Liver (tissue), 9 donors: ENCODE measurements around the gene DENND2D. TPM values are rescaled to one million over a fixed set of nuclear protein-coding genes. Genes with fewer than 3 reads are reported as not detected.
A peak's percentile ranks its signal among the peaks of the same experiment; 100 is the strongest.

Source experiments
- DNase-seq: peaks from one replicate; pipeline ENCODE4 v3.0.0-alpha.2; 2017; ENCODE audit warnings: low spot score
- H3K27ac ChIP-seq, 2 donors: one replicate each; pipeline ENCODE4 v1.7.0; 2013; ENCODE audit warnings: inconsistent platforms in 2 of 2, low read length in 2 of 2, control low read depth in 1 of 2, low read depth in 1 of 2, mild to moderate bottlenecking in 1 of 2
- H3K27me3 ChIP-seq, 4 donors: one replicate each; pipeline versions ENCODE4 v1.6.1 to v1.7.0; 2013; ENCODE audit warnings: low read length in 3 of 4, inconsistent platforms in 1 of 4, mild to moderate bottlenecking in 1 of 4, moderate library complexity in 1 of 4; ENCODE audit not compliant: control insufficient read depth in 4 of 4, insufficient read depth in 4 of 4
- H3K36me3 ChIP-seq, 4 donors: one replicate each; pipeline versions ENCODE4 v1.6.1 to v1.7.0; 2013; ENCODE audit warnings: low read length in 3 of 4, mild to moderate bottlenecking in 3 of 4, low read depth in 1 of 4, moderate library complexity in 1 of 4; ENCODE audit not compliant: control insufficient read depth in 4 of 4, insufficient read depth in 3 of 4
- H3K4me1 ChIP-seq, 4 donors: one replicate each; pipeline versions ENCODE4 v1.6.1 to v1.7.0; 2013; ENCODE audit warnings: low read length in 3 of 4, mild to moderate bottlenecking in 3 of 4, moderate library complexity in 1 of 4; ENCODE audit not compliant: control insufficient read depth in 4 of 4, insufficient read depth in 4 of 4
- H3K4me3 ChIP-seq, 3 donors: one replicate each; pipeline versions ENCODE4 v1.6.1 to v1.7.0; 2013; ENCODE audit warnings: low read length in 3 of 3, control low read depth in 1 of 3, low read depth in 1 of 3, mild to moderate bottlenecking in 1 of 3
- H3K9ac ChIP-seq, 2 donors: one replicate each; pipeline ENCODE4 v1.7.0; 2013; ENCODE audit warnings: low read length in 2 of 2, mild to moderate bottlenecking in 2 of 2, moderate library complexity in 2 of 2, control low read depth in 1 of 2, low read depth in 1 of 2
- H3K9me3 ChIP-seq, 4 donors: one replicate each; pipeline versions ENCODE4 v1.6.1 to v1.7.0; 2013; ENCODE audit warnings: low read length in 3 of 4; ENCODE audit not compliant: control insufficient read depth in 4 of 4
- ATF3 ChIP-seq: IDR thresholded peaks from 2 replicates; pipeline ENCODE4 v1.6.1; 2016; ENCODE audit warnings: antibody characterized with exemption
- CTCF ChIP-seq: fragments of 150-350 bp; IDR thresholded peaks from 2 replicates; pipeline ENCODE4 v1.5.1; 2017; ENCODE audit warnings: improper control_type of control experiment, low read depth, low read length; ENCODE audit not compliant: missing input control
- FOXA1 ChIP-seq: IDR thresholded peaks from 2 replicates; pipeline ENCODE4 v1.6.1; 2016; ENCODE audit warnings: antibody characterized with exemption
- FOXA2 ChIP-seq: IDR thresholded peaks from 2 replicates; pipeline ENCODE4 v1.6.1; 2016; ENCODE audit warnings: antibody characterized with exemption
- HNF4A ChIP-seq, 2 donors: conservative IDR thresholded peaks; 2 replicates each; pipeline ENCODE4 v1.6.1; 2016; ENCODE audit warnings: antibody characterized with exemption in 2 of 2, mild to moderate bottlenecking in 2 of 2
- HNF4G ChIP-seq: IDR thresholded peaks from 2 replicates; pipeline ENCODE4 v1.6.1; 2016; ENCODE audit warnings: antibody characterized with exemption
- JUND ChIP-seq, 2 donors: IDR thresholded peaks; 2 replicates each; pipeline ENCODE4 v1.6.1; 2016; ENCODE audit warnings: antibody characterized with exemption in 2 of 2
- MAX ChIP-seq: IDR thresholded peaks from 2 replicates; pipeline ENCODE4 v1.6.1; 2016; ENCODE audit warnings: antibody characterized with exemption
- NR2F2 ChIP-seq: IDR thresholded peaks from 2 replicates; pipeline ENCODE4 v1.6.1; 2016; ENCODE audit warnings: antibody characterized with exemption
- RAD21 ChIP-seq, 2 donors: IDR thresholded peaks; 2 replicates each; pipeline ENCODE4 v1.6.1; 2016; ENCODE audit warnings: antibody characterized with exemption in 2 of 2, mild to moderate bottlenecking in 2 of 2
- REST ChIP-seq: IDR thresholded peaks from 2 replicates; pipeline ENCODE4 v1.6.1; 2016; ENCODE audit warnings: antibody characterized with exemption, mild to moderate bottlenecking
- RXRA ChIP-seq, 2 donors: IDR thresholded peaks; 2 replicates each; pipeline ENCODE4 v1.6.1; 2017 to 2018; ENCODE audit warnings: antibody characterized with exemption in 2 of 2, mild to moderate bottlenecking in 1 of 2
- SP1 ChIP-seq: IDR thresholded peaks from 2 replicates; pipeline ENCODE4 v1.6.1; 2018; ENCODE audit warnings: antibody characterized with exemption, mild to moderate bottlenecking
- TAF1 ChIP-seq: conservative IDR thresholded peaks from 2 replicates; pipeline ENCODE4 v1.6.1; 2016; ENCODE audit warnings: antibody characterized with exemption, mild to moderate bottlenecking
- ZBTB33 ChIP-seq: IDR thresholded peaks from 2 replicates; pipeline ENCODE4 v1.6.1; 2016; ENCODE audit warnings: antibody characterized with exemption
- WGBS: extraction: QIAGEN DNeasy Blood & Tissue Kit; methylation state at CpG from one replicate; pipeline ENCODE4 v1.1.7; 2013; 5-methylcytosine and 5-hydroxymethylcytosine counted together
- polyA plus RNA-seq, 2 donors: library from polyadenylated mRNA; stranded (reverse) in 1 of 2; unstranded in 1 of 2; fragments of 200-250 nt in 1 of 2; fragments of >200 nt in 1 of 2; fragmentation: Nextera tagmentation in 1 of 2; extraction: Ambion mirVana in 1 of 2; gene quantifications; one replicate each; pipeline versions ENCODE4 v1.2.1 to v1.2.3, GENCODE V29; 2013 to 2015
- total RNA-seq, 2 donors: library from RNA; depleted of rRNA; stranded (reverse); fragments of >200 nt; gene quantifications; one replicate each; pipeline ENCODE4 v1.2.3, GENCODE V29; 2014
- donor health status: healthy.
- donor health status: healthy.
- donor health status: healthy.
- donor health status: healthy.
- donor health status: healthy.

Gene DENND2D
- total and polyA plus RNA-seq, 4 donors = 8.8 to 20.7 (median 12.8) TPM

- no peak for DNase-seq
- WGBS = 89% methylated on average over 1 of the region's 1 CpG
- Histone ChIP-seq H3K36me3 (peaks cover 0 to 8% (median 0%) of the 10 kb centered on the region in 4 donors), H3K4me1 (peaks cover 10 to 59% (median 43%) of the 10 kb centered on the region in 4 donors), H3K4me3 (no peak overlapping the region), H3K27me3 (no peaks in the 10 kb centered on the region), H3K9ac (no peak overlapping the region), H3K27ac (peak overlapping the region in 1 of 2 donors; percentile 25), H3K9me3 (no peaks in the 10 kb centered on the region)
- no peak for TF ChIP-seq JUND (IDR thresholded peaks at IDR 0.05)
- no peak for TF ChIP-seq SP1
- no peak for TF ChIP-seq NR2F2
- TF ChIP-seq HNF4A (conservative IDR thresholded peaks at IDR 0.05) = no peak
- TF ChIP-seq FOXA2 = no peak
- no peak for TF ChIP-seq RAD21 (IDR thresholded peaks at IDR 0.05)
- no peak for TF ChIP-seq TAF1
- no peak for TF ChIP-seq MAX
- TF ChIP-seq ATF3 = no peak
- no peak for TF ChIP-seq ZBTB33
- no peak for TF ChIP-seq CTCF
- no peak for TF ChIP-seq REST
- no peak for TF ChIP-seq HNF4G
- TF ChIP-seq FOXA1 = no peak
- TF ChIP-seq RXRA (IDR thresholded peaks at IDR 0.05) = no peak
These were observed 1.9 kb upstream of the DENND2D start for GRCh38 chr1:111202366-111202706.

GRCh38 chr1:111201275-111202090, 1.0 kb upstream of the DENND2D start:
- WGBS = 79% methylated on average over 5 of the region's 5 CpGs
- Histone ChIP-seq H3K9ac (peak overlapping the region in 1 of 2 donors; percentile 45), H3K36me3 (peaks cover 0 to 16% (median 1%) of the 10 kb centered on the region in 4 donors), H3K4me3 (peak overlapping the region in 1 of 3 donors; percentile 14), H3K27me3 (no peaks in the 10 kb centered on the region), H3K27ac (peak overlapping the region; percentile 55 to 80), H3K4me1 (peaks cover 10 to 62% (median 46%) of the 10 kb centered on the region in 4 donors), H3K9me3 (no peaks in the 10 kb centered on the region)
- no peak for DNase-seq
- TF ChIP-seq RXRA (IDR thresholded peaks at IDR 0.05) (peak in 1 of 2 donors; percentile 59), FOXA1 (no peak), CTCF (no peak), TAF1 (no peak), JUND (IDR thresholded peaks at IDR 0.05) (no peak)
